Naive thymus-derived CD8-positive, alpha-beta T cell (primary cell): Measurements from ENCODE around the gene VCP. TPM values are rescaled to one million over a fixed set of nuclear protein-coding genes. Genes with fewer than 3 reads are reported as not detected.
A peak's percentile ranks its signal among the peaks of the same experiment; 100 is the strongest.

Source experiments
- ATAC-seq, 2 donors: fragments of 150-1000 bp; cut with Tn5 transposase in 1 of 2; sonication (Bioruptor Pico), chemical (Tn5 transposase) in 1 of 2; 1 replicate in 1 of 2; 2 replicates in 1 of 2; pipeline ENCODE4 v1.10.0; 2021; ENCODE audit warnings: mild to moderate bottlenecking in 2 of 2, moderate library complexity in 2 of 2
- POLR2A ChIA-PET: fragments of 350-600 bp; sonication (Branson Sonifier 250); formaldehyde crosslinking; loops from one replicate; lab custom pipeline; 2021; ENCODE audit warnings: antibody characterized with exemption; lab: Charles Lee
- DNase-seq, 10 donors: peaks; one replicate each; pipeline versions ENCODE4 v3.0.0 to v3.0.0-alpha.2; 2020 to 2022
- H3K27ac Mint-ChIP-seq, 10 donors: one replicate each; pipeline ENCODE4 v1.8.0; 2020 to 2022; ENCODE audit warnings: mild to moderate bottlenecking in 10 of 10, mixed read lengths in 10 of 10, moderate library complexity in 4 of 10, inconsistent platforms in 1 of 10
- H3K27me3 Mint-ChIP-seq, 5 donors: one replicate each; pipeline ENCODE4 v1.8.0; 2021 to 2022; ENCODE audit warnings: mixed read lengths in 5 of 5
- H3K36me3 Mint-ChIP-seq, 3 donors: one replicate each; pipeline ENCODE4 v1.8.0; 2020 to 2022; ENCODE audit warnings: mixed read lengths in 3 of 3, mild to moderate bottlenecking in 2 of 3, inconsistent platforms in 1 of 3
- H3K4me1 Mint-ChIP-seq, 4 donors: one replicate each; pipeline ENCODE4 v1.8.0; 2021 to 2022; ENCODE audit warnings: mixed read lengths in 4 of 4
- H3K4me3 Mint-ChIP-seq, 10 donors: one replicate each; pipeline ENCODE4 v1.8.0; 2020 to 2022; ENCODE audit warnings: mild to moderate bottlenecking in 10 of 10, mixed read lengths in 10 of 10, moderate library complexity in 6 of 10, inconsistent platforms in 1 of 10
- H3K9me3 Mint-ChIP-seq, 9 donors: one replicate each; pipeline ENCODE4 v1.8.0; 2020 to 2022; ENCODE audit warnings: mixed read lengths in 9 of 9, mild to moderate bottlenecking in 3 of 9, inconsistent platforms in 1 of 9, moderate library complexity in 1 of 9
- polyA plus RNA-seq, 3 donors: library from polyadenylated mRNA; unstranded; fragments of 300-500 nt; fragmentation: Illumina TruSeq; gene quantifications; one replicate each; pipeline ENCODE4 v1.2.3, GENCODE V29; 2021
- total RNA-seq, 8 experiments: library from RNA in 2 of 8; stranded (reverse) in 2 of 8; gene quantifications; one replicate each; pipeline ENCODE4 v1.2.3 and lab custom pipeline; 2021 to 2026

VCP gene
- total RNA-seq (100 to 1,000 TPM; 172 to 177 TPM), polyA plus RNA-seq (100 to 1,000 TPM; 136 to 152 (median 142) TPM), total RNA-seq (lab: John Stamatoyannopoulos, UW) (293 to 728 (median 357) reads per million in 6 experiments)

GRCh38 chr9:35072461-35073278 is at the start of gene VCP:
TSS of gene VCP (minus strand) at chr9:35072625. CDS start at chr9:35072353, 272 bp downstream.
- peaks cover 0 to 23% (median 3%) of the 10 kb centered on the region in 3 donors for H3K36me3 Mint-ChIP-seq
- DNase-seq = peak; percentile 91 to 99 (median 98)
- H3K27me3 Mint-ChIP-seq = no peaks in the 10 kb centered on the region
- H3K27ac Mint-ChIP-seq = peak within 1 kb of the TSS; percentile 87 to 98 (median 94)
- peaks cover 28 to 52% (median 47%) of the 10 kb centered on the region in 4 donors for H3K4me1 Mint-ChIP-seq
- H3K9me3 Mint-ChIP-seq = no peaks in the 10 kb centered on the region
- peak; percentile 90 to 91 for ATAC-seq
- peak within 1 kb of the TSS; percentile 78 to 94 (median 91) for H3K4me3 Mint-ChIP-seq
- POLR2A ChIA-PET = interaction anchor here (0.5 to 2.6 kb wide), 21 partner anchors 8 to 1415 kb away, joined by 3 to 39 read pairs (median 5); partner anchors contain the start of genes ATOSB, FANCG, PIGO and STOML2

GRCh38 chr9:35116898-35117551 is 44.6 kb upstream of the VCP start:
- Mint-ChIP-seq H3K9me3 (no peaks in the 10 kb centered on the region), H3K27me3 (peaks cover 0 to 2% (median 0%) of the 10 kb centered on the region in 5 donors), H3K4me1 (peaks cover 30 to 42% (median 40%) of the 10 kb centered on the region in 4 donors), H3K36me3 (no peaks in the 10 kb centered on the region), H3K4me3 (peak overlapping the region; percentile 87 to 98 (median 94)), H3K27ac (peak overlapping the region; percentile 84 to 99 (median 95))
- ATAC-seq (peak; percentile 66 to 76), DNase-seq (peak; percentile 75 to 94 (median 87))
- POLR2A ChIA-PET = interaction anchor here (3.9 kb wide), 1 partner anchor 14 kb away, joined by 26 read pairs; the partner anchor contains the start of gene STOML2

GRCh38 chr9:35116539-35116897 is 44.1 kb upstream of the VCP start:
- Mint-ChIP-seq H3K36me3 (no peaks in the 10 kb centered on the region), H3K9me3 (no peaks in the 10 kb centered on the region), H3K4me1 (peaks cover 35 to 47% (median 45%) of the 10 kb centered on the region in 4 donors), H3K4me3 (peak overlapping the region; percentile 87 to 98 (median 94)), H3K27me3 (peaks cover 0 to 2% (median 0%) of the 10 kb centered on the region in 5 donors), H3K27ac (peak overlapping the region; percentile 84 to 99 (median 95))
- DNase-seq (no peak), ATAC-seq (peak in 1 of 2 donors; percentile 3)
- POLR2A ChIA-PET = interaction anchor here (2.3 to 3.9 kb wide), 2 partner anchors 13 to 37 kb away, joined by 9 to 26 read pairs; partner anchors contain the start of genes FANCG and STOML2

GRCh38 chr9:35115680-35116538 is 43.5 kb upstream of the VCP start, which contains the start of gene ATOSB:
TSS of gene ATOSB (minus strand) at chr9:35115862. CDS start at chr9:35108274, 7,588 bp downstream.
- Mint-ChIP-seq H3K9me3 (no peaks in the 10 kb centered on the region), H3K36me3 (no peaks in the 10 kb centered on the region), H3K27me3 (peaks cover 0 to 1% (median 0%) of the 10 kb centered on the region in 5 donors), H3K27ac (peak within 1 kb of the TSS; percentile 88 to 99 (median 95)), H3K4me3 (peak within 1 kb of the TSS; percentile 87 to 98 (median 94)), H3K4me1 (peaks cover 37 to 52% (median 50%) of the 10 kb centered on the region in 4 donors)
- POLR2A ChIA-PET = interaction anchor here (0.6 to 3.9 kb wide), 6 partner anchors 8 to 143 kb away, joined by 3 to 26 read pairs (median 6); partner anchors contain the start of genes FANCG, STOML2 and VCP
- ATAC-seq = peak; percentile 64 to 68
- DNase-seq = peak; percentile 84 to 96 (median 87)

- H3K9me3 Mint-ChIP-seq = no peaks in the 10 kb centered on the region
- H3K36me3 Mint-ChIP-seq = no peaks in the 10 kb centered on the region
- peak in 3 of 10 donors; percentile 20 to 24 (median 23) for DNase-seq
- peak overlapping the region; percentile 88 to 99 (median 95) for H3K27ac Mint-ChIP-seq
- H3K27me3 Mint-ChIP-seq = no peaks in the 10 kb centered on the region
- POLR2A ChIA-PET = interaction anchor here (0.6 to 3.9 kb wide), 6 partner anchors 9 to 43 kb away, joined by 3 to 26 read pairs (median 6); partner anchors contain the start of genes FANCG, STOML2 and VCP
- no peak for ATAC-seq
- H3K4me3 Mint-ChIP-seq = peak overlapping the region; percentile 87 to 98 (median 94)
- H3K4me1 Mint-ChIP-seq = peaks cover 42 to 61% (median 58%) of the 10 kb centered on the region in 4 donors
Measured at GRCh38 chr9:35114840-35115628, 42.6 kb upstream of the VCP start.

GRCh38 chr9:35114113-35114839 is 41.9 kb upstream of the VCP start:
- peak overlapping the region; percentile 88 to 99 (median 95) for H3K27ac Mint-ChIP-seq
- H3K36me3 Mint-ChIP-seq = no peaks in the 10 kb centered on the region
- DNase-seq = peak in 9 of 10 donors; percentile 37 to 87 (median 53)
- H3K27me3 Mint-ChIP-seq = no peaks in the 10 kb centered on the region
- peaks cover 46 to 67% (median 63%) of the 10 kb centered on the region in 4 donors for H3K4me1 Mint-ChIP-seq
- POLR2A ChIA-PET = interaction anchor here (0.7 to 3.9 kb wide), 6 partner anchors 8 to 42 kb away, joined by 3 to 26 read pairs (median 6); partner anchors contain the start of genes FANCG, PIGO, STOML2 and VCP
- ATAC-seq = peak; percentile 14 to 26
- peak overlapping the region; percentile 87 to 98 (median 94) for H3K4me3 Mint-ChIP-seq
- no peaks in the 10 kb centered on the region for H3K9me3 Mint-ChIP-seq

- H3K27me3 Mint-ChIP-seq = no peaks in the 10 kb centered on the region
- no peak for DNase-seq
Measured at GRCh38 chr9:35112257-35113020, 40.0 kb upstream of the VCP start.

GRCh38 chr9:35111001-35111933 is 38.8 kb upstream of the VCP start:
- POLR2A ChIA-PET = interaction anchor here (0.8 to 3.4 kb wide), 6 partner anchors 9 to 546 kb away, joined by 3 to 29 read pairs (median 10); partner anchors contain the start of genes CCDC107, FANCG, PIGO and RMRP
- peaks cover 0 to 12% (median under 1%) of the 10 kb centered on the region in 3 donors for H3K36me3 Mint-ChIP-seq
- ATAC-seq = peak; percentile 71 to 82

More at GRCh38 chr9:35112257-35113020, 40.0 kb upstream of the VCP start:
- POLR2A ChIA-PET = interaction anchor here (1.9 to 3.4 kb wide), 4 partner anchors 10 to 40 kb away, joined by 8 to 29 read pairs (median 16); partner anchors contain the start of genes FANCG, PIGO, STOML2 and VCP
- H3K27ac Mint-ChIP-seq = peak overlapping the region; percentile 26 to 93 (median 90)
- no peaks in the 10 kb centered on the region for H3K9me3 Mint-ChIP-seq
- H3K36me3 Mint-ChIP-seq = peaks cover 0 to 6% (median 0%) of the 10 kb centered on the region in 3 donors
- H3K4me1 Mint-ChIP-seq = peaks cover 46 to 70% (median 63%) of the 10 kb centered on the region in 4 donors
- no peak for ATAC-seq
- peak overlapping the region; percentile 73 to 92 (median 84) for H3K4me3 Mint-ChIP-seq

More at GRCh38 chr9:35111001-35111933, 38.8 kb upstream of the VCP start:
- Mint-ChIP-seq H3K4me1 (peaks cover 40 to 63% (median 57%) of the 10 kb centered on the region in 4 donors), H3K27me3 (no peaks in the 10 kb centered on the region), H3K27ac (peak overlapping the region; percentile 26 to 93 (median 90)), H3K9me3 (no peaks in the 10 kb centered on the region), H3K4me3 (peak overlapping the region; percentile 73 to 92 (median 84))
- DNase-seq = peak; percentile 83 to 98 (median 93)
